Upper lobe of left lung (tissue), 6 donors: Measurements from ENCODE around the gene CCP110. TPM values are rescaled to one million over a fixed set of nuclear protein-coding genes. Genes with fewer than 3 reads are reported as not detected.

Experiments used
- ATAC-seq, 2 donors: fragments of 200-7000 bp; cut with Tn5 transposase; one replicate each; pipeline ENCODE4 v1.9.1; 2022; ENCODE audit warnings: mild to moderate bottlenecking in 2 of 2, moderate library complexity in 2 of 2; ENCODE audit not compliant: low FRiP score in 2 of 2
- DNase-seq, 2 donors: peaks; one replicate each; pipeline ENCODE4 v3.0.0-alpha.2; 2019 to 2020
- H3K27ac ChIP-seq, 4 donors: fragments of 200-600 bp; sonication (generic); one replicate each; pipeline ENCODE4 v1.5.1; 2016 to 2019
- H3K27me3 ChIP-seq, 4 donors: fragments of 200-600 bp; sonication (generic); one replicate each; pipeline ENCODE4 v1.5.1; 2017 to 2019
- H3K36me3 ChIP-seq, 4 donors: fragments of 200-600 bp; sonication (generic); one replicate each; pipeline ENCODE4 v1.5.1; 2016 to 2019
- H3K4me1 ChIP-seq, 4 donors: fragments of 200-600 bp; sonication (generic); one replicate each; pipeline ENCODE4 v1.5.1; 2018 to 2019
- H3K4me3 ChIP-seq, 4 donors: fragments of 200-600 bp; sonication (generic); one replicate each; pipeline ENCODE4 v1.5.1; 2017 to 2019; ENCODE audit warnings: mild to moderate bottlenecking in 2 of 4, moderate library complexity in 1 of 4
- H3K9me3 ChIP-seq, 4 donors: fragments of 200-600 bp; sonication (generic); one replicate each; pipeline ENCODE4 v1.5.1; 2018 to 2019
- CTCF ChIP-seq, 6 experiments: fragments of 450-650 bp in 4 of 6; fragments of 200-600 bp in 2 of 6; sonication (generic) in 2 of 6; IDR thresholded peaks; one replicate each; pipeline ENCODE4 v1.5.1; 2016 to 2019; ENCODE audit warnings: antibody characterized with exemption in 6 of 6
- EP300 ChIP-seq, 4 donors: sonication (generic); formaldehyde crosslinking; IDR thresholded peaks; one replicate each; pipeline ENCODE4 v1.5.1; 2017; ENCODE audit warnings: antibody characterized with exemption in 4 of 4, control low read depth in 2 of 4
- POLR2A ChIP-seq, 4 donors: fragments of 450-650 bp; IDR thresholded peaks; one replicate each; pipeline ENCODE4 v1.5.1; 2016 to 2017; ENCODE audit warnings: antibody characterized with exemption in 4 of 4, mild to moderate bottlenecking in 2 of 4
- POLR2AphosphoS5 ChIP-seq, 2 donors: sonication (generic); formaldehyde crosslinking; IDR thresholded peaks; one replicate each; pipeline ENCODE4 v1.5.1; 2017; ENCODE audit warnings: antibody characterized with exemption in 2 of 2
- WGBS, 2 donors: methylation state at CpG; one replicate each; pipeline ENCODE4 v1.1.5; 2017 to 2018; 5-methylcytosine and 5-hydroxymethylcytosine counted together
- total RNA-seq, 6 donors: library from RNA; depleted of rRNA in 4 of 6; stranded (reverse); fragments of >200 nt in 4 of 6; gene quantifications; one replicate each; pipeline versions ENCODE4 v1.1.0 to v1.2.1, GENCODE V29; 2016 to 2021
- donor health status: DM: no; HTN: no; CAD: no; lungs with moderate emphysema.
- donor health status: DM: no; HTN: yes; CAD: no; lungs with severe emphysema.

Gene CCP110
- total RNA-seq, 6 donors from 2014 or later = 9.1 to 55.3 (median 16.1) TPM

- 96 to 97% methylated on average over 4 of the region's 4 CpGs for WGBS, 2 donors
- Histone ChIP-seq H3K27me3 (no peaks in the 10 kb centered on the region), H3K27ac (no peak overlapping the region), H3K9me3 (no peaks in the 10 kb centered on the region), H3K4me3 (no peak overlapping the region), H3K36me3 (peaks cover 13 to 94% (median 51%) of the 10 kb centered on the region in 4 donors), H3K4me1 (peaks cover 0 to 5% (median 0%) of the 10 kb centered on the region in 4 donors)
- no peak for ATAC-seq
- TF ChIP-seq CTCF (IDR thresholded peaks at IDR 0.05) (no peak), EP300 (IDR thresholded peaks at IDR 0.05) (no peak), POLR2A (IDR thresholded peaks at IDR 0.05) (no peak), POLR2AphosphoS5 (IDR thresholded peaks at IDR 0.05) (no peak)
- no peak for DNase-seq
Measured at GRCh38 chr16:19506965-19507364, 16.8 kb upstream of the CCP110 start.

- Histone ChIP-seq H3K27me3 (no peaks in the 10 kb centered on the region), H3K4me3 (no peak overlapping the region), H3K4me1 (peaks cover 0 to 5% (median 0%) of the 10 kb centered on the region in 4 donors), H3K36me3 (peaks cover 13 to 85% (median 43%) of the 10 kb centered on the region in 4 donors), H3K9me3 (no peaks in the 10 kb centered on the region), H3K27ac (no peak overlapping the region)
- TF ChIP-seq POLR2A (IDR thresholded peaks at IDR 0.05) (no peak), CTCF (IDR thresholded peaks at IDR 0.05) (no peak), EP300 (IDR thresholded peaks at IDR 0.05) (no peak), POLR2AphosphoS5 (IDR thresholded peaks at IDR 0.05) (no peak)
- WGBS, 2 donors = 82 to 85% methylated on average over 2 of the region's 2 CpGs
- no peak for DNase-seq
- no peak for ATAC-seq
Measured at GRCh38 chr16:19507867-19508266, 15.9 kb upstream of the CCP110 start.

- no peaks in the 10 kb centered on the region for H3K27me3 ChIP-seq
- TF ChIP-seq POLR2AphosphoS5 (IDR thresholded peaks at IDR 0.05) = no peak
- TF ChIP-seq EP300 (IDR thresholded peaks at IDR 0.05) = no peak
- no peak for TF ChIP-seq POLR2A (IDR thresholded peaks at IDR 0.05)
- TF ChIP-seq CTCF (IDR thresholded peaks at IDR 0.05) = no peak
- DNase-seq (no peak), ATAC-seq (no peak)
- no peak overlapping the region for H3K27ac ChIP-seq
- H3K9me3 ChIP-seq = no peaks in the 10 kb centered on the region
- no peak overlapping the region for H3K4me3 ChIP-seq
- peaks cover 9 to 62% (median 25%) of the 10 kb centered on the region in 4 donors for H3K36me3 ChIP-seq
- H3K4me1 ChIP-seq = peaks cover 10 to 22% (median 17%) of the 10 kb centered on the region in 4 donors
Measured at GRCh38 chr16:19512297-19512696, 11.4 kb upstream of the CCP110 start.

GRCh38 chr16:19513377-19514053 is 10.2 kb upstream of the CCP110 start:
- Histone ChIP-seq H3K4me1 (peaks cover 10 to 26% (median 25%) of the 10 kb centered on the region in 4 donors), H3K27me3 (no peaks in the 10 kb centered on the region), H3K27ac (peak overlapping the region in 3 of 4 donors; percentile 11 to 47 (median 32)), H3K36me3 (peaks cover 6 to 49% (median 23%) of the 10 kb centered on the region in 4 donors), H3K4me3 (peak overlapping the region in 1 of 4 donors; percentile 4), H3K9me3 (no peaks in the 10 kb centered on the region)
- ATAC-seq (peak; percentile 11 to 73), DNase-seq (peak in 1 of 2 donors; percentile 30)
- 49 to 51% methylated on average over 4 of the region's 4 CpGs for WGBS, 2 donors
- TF ChIP-seq POLR2A (IDR thresholded peaks at IDR 0.05) = no peak
- TF ChIP-seq POLR2AphosphoS5 (IDR thresholded peaks at IDR 0.05) = peak in 1 of 2 donors; percentile 76
- TF ChIP-seq CTCF (IDR thresholded peaks at IDR 0.05) = peak in 1 of 6 experiments; percentile 24
- no peak for TF ChIP-seq EP300 (IDR thresholded peaks at IDR 0.05)
